Nephron progenitor cell (in vitro differentiated cells): ENCODE data around the gene TMEM41B.
A peak's percentile ranks its signal among the peaks of the same experiment; 100 is the strongest.

Experiments
- DNase-seq: peaks from one replicate; pipeline ENCODE4 v3.0.0; 2021
- H3K27ac Mint-ChIP-seq: 2 replicates; pipeline ENCODE4 v1.8.0; 2021; ENCODE audit warnings: mild to moderate bottlenecking, moderate library complexity, mixed read lengths
- H3K27me3 Mint-ChIP-seq: 2 replicates; pipeline ENCODE4 v1.8.0; 2021; ENCODE audit warnings: mild to moderate bottlenecking, low read depth, mixed read lengths; ENCODE audit not compliant: poor library complexity
- H3K36me3 Mint-ChIP-seq: 2 replicates; pipeline ENCODE4 v1.8.0; 2021; ENCODE audit warnings: low read depth, mixed read lengths
- H3K4me1 Mint-ChIP-seq: 2 replicates; pipeline ENCODE4 v1.8.0; 2021; ENCODE audit warnings: mixed read lengths
- H3K4me3 Mint-ChIP-seq: 2 replicates; pipeline ENCODE4 v1.8.0; 2021; ENCODE audit warnings: mild to moderate bottlenecking, moderate library complexity, mixed read lengths
- H3K9me3 Mint-ChIP-seq: 2 replicates; pipeline ENCODE4 v1.8.0; 2021; ENCODE audit warnings: mild to moderate bottlenecking, moderate library complexity, mixed read lengths
- CTCF ChIP-seq: fragments of 200-600 bp; sonication (generic); IDR thresholded peaks from 2 replicates; pipeline ENCODE4 v1.5.0; 2021; ENCODE audit warnings: antibody characterized with exemption

Gene TMEM41B

GRCh38 chr11:9280655-9281301 lies 33.6 kb downstream of the TMEM41B start:
- no peak for DNase-seq
- Mint-ChIP-seq H3K4me1 (no peaks in the 10 kb centered on the region), H3K4me3 (no peak overlapping the region), H3K9me3 (no peaks in the 10 kb centered on the region), H3K27me3 (no peaks in the 10 kb centered on the region), H3K27ac (peak overlapping the region; percentile 18), H3K36me3 (peaks cover 64% of the 10 kb centered on the region)
- no peak for TF ChIP-seq CTCF

- Mint-ChIP-seq H3K36me3 (peaks cover 31% of the 10 kb centered on the region), H3K27me3 (no peaks in the 10 kb centered on the region), H3K4me1 (no peaks in the 10 kb centered on the region), H3K4me3 (no peak overlapping the region), H3K9me3 (peaks cover under 1% of the 10 kb centered on the region), H3K27ac (no peak overlapping the region)
- TF ChIP-seq CTCF: no peak
- no peak for DNase-seq
These were observed 37.2 kb downstream of the TMEM41B start for GRCh38 chr11:9277176-9277575.

GRCh38 chr11:9276571-9276970 lies 37.8 kb downstream of the TMEM41B start:
- H3K4me1 Mint-ChIP-seq: no peaks in the 10 kb centered on the region

GRCh38 chr11:9274499-9275258 lies 39.7 kb downstream of the TMEM41B start:
- TF ChIP-seq CTCF: no peak
- peaks cover 10% of the 10 kb centered on the region for H3K36me3 Mint-ChIP-seq
- no peaks in the 10 kb centered on the region for H3K27me3 Mint-ChIP-seq
- H3K27ac Mint-ChIP-seq: peak overlapping the region; percentile 54
- DNase-seq: no peak
- no peak overlapping the region for H3K4me3 Mint-ChIP-seq
- peaks cover 4% of the 10 kb centered on the region for H3K4me1 Mint-ChIP-seq
- H3K9me3 Mint-ChIP-seq: peaks cover 9% of the 10 kb centered on the region

More at GRCh38 chr11:9276571-9276970, 37.8 kb downstream of the TMEM41B start:
- peaks cover 29% of the 10 kb centered on the region for H3K36me3 Mint-ChIP-seq
- no peak for TF ChIP-seq CTCF
- H3K27ac Mint-ChIP-seq: no peak overlapping the region
- H3K27me3 Mint-ChIP-seq: no peaks in the 10 kb centered on the region
- peaks cover 4% of the 10 kb centered on the region for H3K9me3 Mint-ChIP-seq
- no peak overlapping the region for H3K4me3 Mint-ChIP-seq
- no peak for DNase-seq

GRCh38 chr11:9273376-9274336 lies 40.7 kb downstream of the TMEM41B start:
- peaks cover 10% of the 10 kb centered on the region for H3K36me3 Mint-ChIP-seq
- no peak overlapping the region for H3K27ac Mint-ChIP-seq
- H3K27me3 Mint-ChIP-seq: no peaks in the 10 kb centered on the region
- H3K4me1 Mint-ChIP-seq: peaks cover 10% of the 10 kb centered on the region
- no peak for DNase-seq
- peaks cover 9% of the 10 kb centered on the region for H3K9me3 Mint-ChIP-seq
- TF ChIP-seq CTCF: no peak
- no peak overlapping the region for H3K4me3 Mint-ChIP-seq
